DMS53 (cell line): Measurements from ENCODE around the gene CALHM4.

Experiments used
- DNase-seq: peaks from one replicate; lab custom pipeline; 2025; lab: John Stamatoyannopoulos, UW

Gene CALHM4, protein sequence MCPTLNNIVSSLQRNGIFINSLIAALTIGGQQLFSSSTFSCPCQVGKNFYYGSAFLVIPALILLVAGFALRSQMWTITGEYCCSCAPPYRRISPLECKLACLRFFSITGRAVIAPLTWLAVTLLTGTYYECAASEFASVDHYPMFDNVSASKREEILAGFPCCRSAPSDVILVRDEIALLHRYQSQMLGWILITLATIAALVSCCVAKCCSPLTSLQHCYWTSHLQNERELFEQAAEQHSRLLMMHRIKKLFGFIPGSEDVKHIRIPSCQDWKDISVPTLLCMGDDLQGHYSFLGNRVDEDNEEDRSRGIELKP

DNA sequence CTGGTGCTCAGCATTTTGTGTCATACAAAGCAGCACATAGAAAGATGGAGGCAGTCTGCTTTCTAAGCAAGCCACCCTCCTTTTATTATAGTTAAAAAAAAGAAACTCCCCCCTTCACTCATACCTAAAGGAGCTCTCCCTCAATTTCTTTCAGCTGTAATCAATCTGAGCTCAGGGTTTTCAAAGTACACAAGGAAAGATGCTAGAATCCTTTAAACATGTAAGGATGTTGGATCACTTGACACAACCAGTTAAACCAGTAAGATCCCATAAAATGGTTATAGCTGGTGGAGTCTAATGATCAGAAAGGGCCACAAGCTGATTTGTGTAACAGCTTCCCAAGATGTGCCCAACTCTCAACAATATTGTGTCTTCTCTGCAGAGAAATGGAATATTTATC is at the start of gene CALHM4:
Gene CALHM4, plus strand, starts transcription at position 301 of the 400 bp plus-strand sequence. Its CDS starts 43 bp downstream, at position 344.
- DNase-seq: peak; percentile 3

DNA sequence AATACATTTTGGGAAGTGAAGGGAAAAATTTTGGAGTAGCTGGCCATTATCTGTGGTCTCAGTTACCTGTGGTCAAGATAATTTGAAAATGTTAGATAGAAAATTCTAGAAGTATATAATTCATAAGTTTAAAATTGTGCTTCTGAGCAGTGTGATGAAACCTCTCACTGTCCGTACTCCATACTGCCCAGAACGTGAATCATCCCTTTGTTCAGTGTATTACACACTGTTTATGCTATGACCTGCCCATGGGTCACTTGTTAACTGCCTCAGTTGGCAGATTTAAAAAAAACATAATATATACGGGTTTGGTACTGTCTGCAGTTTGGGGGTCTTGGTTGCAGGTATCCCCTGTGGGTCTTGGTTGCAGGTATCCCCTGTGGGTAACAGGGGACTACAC is 46.2 kb upstream of the CALHM4 start:
- no peak for DNase-seq

DNA sequence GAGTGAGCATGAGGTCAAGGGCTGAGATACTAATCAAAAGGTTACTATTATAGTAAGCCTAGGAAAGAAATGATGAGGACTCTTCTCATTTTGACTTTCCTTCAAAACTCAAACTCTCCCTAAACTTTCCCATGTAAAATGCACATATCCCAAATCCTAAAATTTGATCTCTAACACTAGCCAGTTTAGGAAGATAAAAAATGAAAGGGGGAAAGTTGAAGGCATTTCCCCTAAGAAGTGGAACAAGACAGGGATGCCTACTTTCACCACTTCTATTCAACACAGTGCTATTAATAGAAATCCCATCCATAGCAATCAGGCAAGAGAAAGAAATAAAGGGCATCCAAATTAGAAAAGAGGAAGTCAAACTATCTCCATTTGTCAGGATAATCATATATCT is 45.0 kb upstream of the CALHM4 start:
- no peak for DNase-seq

DNA sequence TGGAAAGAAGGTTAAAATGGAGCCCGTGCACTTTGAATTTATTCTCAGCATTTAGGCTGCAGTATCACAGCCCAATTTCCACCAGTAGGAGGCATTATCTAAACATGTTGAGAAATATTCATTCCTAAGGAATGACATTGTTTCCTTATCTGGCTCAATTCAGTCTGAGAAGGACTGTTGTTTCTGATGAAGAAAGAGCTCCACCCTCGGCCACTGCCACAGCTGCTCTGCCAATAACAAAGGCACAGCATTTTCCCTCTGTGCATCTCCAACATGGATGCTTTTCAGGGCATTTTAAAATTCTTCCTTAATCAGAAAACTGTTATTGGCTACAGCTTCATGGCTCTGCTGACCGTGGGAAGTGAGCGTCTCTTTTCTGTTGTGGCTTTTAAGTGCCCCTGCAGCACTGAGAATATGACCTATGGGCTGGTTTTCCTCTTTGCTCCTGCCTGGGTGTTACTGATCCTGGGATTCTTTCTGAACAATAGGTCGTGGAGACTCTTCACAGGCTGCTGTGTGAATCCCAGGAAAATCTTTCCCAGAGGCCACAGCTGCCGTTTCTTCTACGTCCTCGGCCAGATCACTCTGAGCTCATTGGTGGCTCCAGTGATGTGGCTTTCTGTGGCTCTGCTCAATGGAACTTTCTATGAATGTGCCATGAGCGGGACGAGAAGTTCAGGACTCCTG is 42.0 kb upstream of the CALHM4 start, which contains the start of gene CALHM5:
Gene CALHM5, plus strand, starts transcription at position 216 of the 687 bp plus-strand sequence. Its CDS starts 58 bp downstream, at position 274.
- DNase-seq: peak; percentile 20

DNA sequence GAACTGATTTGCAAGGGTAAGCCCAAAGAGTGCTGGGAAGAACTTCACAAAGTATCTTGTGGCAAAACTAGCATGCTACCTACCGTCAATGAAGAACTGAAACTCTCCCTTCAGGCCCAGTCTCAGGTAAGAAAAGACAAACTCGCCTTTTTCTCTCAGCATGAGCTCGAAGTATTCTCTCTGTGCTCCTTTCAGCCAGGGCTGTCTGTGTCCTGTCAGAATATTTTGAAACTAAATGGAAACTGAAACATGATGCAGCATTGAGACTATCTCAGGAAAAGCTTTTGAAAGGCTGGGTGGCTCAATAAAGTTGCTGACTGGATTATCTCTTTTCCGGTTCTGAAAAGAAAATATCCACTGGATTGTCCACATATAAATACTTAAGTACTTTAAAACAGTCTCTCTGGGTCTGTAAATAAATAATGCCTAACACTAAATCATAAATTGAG is 41.4 kb upstream of the CALHM4 start:
- no peak for DNase-seq

DNA sequence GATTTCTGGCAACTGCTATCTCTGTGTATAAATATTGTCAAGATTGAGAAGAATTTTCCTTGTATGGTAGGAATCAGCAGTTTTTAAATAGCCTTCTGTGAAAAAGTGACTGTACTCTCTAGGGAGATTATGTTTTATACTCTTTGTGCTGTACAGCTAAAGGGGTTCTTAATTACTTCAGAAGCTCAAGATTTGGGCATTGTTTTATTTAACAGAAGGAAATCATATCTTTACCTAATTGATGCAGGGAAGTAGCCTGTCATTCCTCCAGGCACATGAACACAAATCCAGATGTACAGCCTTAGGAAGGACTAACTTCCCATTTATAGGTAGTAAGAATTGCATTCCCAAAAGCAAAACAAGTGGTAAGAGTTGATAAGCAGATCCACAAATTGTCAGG is 40.8 kb upstream of the CALHM4 start:
- no peak for DNase-seq

DNA sequence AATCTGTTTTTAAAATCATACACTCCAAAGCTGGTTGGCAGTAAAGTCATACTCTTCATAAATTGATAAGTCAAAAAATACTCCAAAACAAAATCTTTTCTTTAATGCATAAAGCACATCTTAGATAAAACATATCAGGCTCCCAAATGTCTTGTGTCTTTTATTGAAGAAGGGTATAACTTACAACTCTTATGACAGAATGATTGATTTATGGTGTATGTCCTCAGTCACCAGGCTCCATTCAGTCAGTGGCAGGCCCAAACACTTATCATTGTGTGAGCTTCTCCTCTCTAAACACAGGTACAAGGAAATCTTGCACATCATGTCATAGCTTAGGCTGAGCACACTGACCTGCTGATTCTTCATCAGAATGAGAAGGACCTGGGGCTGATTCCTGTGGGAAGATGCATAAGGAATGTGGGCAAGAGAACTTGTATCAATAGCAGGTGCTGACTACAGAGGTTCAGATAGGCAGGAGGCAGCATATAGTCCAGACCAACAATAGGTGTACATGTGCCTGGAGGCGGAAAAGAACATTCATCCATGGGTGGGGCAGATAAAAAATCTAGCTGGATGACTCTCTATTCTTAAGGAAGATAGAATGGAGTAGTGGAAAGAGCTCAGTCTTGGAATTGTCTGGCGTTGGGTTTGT is 40.2 kb upstream of the CALHM4 start:
- peak; percentile 45 for DNase-seq

DNA sequence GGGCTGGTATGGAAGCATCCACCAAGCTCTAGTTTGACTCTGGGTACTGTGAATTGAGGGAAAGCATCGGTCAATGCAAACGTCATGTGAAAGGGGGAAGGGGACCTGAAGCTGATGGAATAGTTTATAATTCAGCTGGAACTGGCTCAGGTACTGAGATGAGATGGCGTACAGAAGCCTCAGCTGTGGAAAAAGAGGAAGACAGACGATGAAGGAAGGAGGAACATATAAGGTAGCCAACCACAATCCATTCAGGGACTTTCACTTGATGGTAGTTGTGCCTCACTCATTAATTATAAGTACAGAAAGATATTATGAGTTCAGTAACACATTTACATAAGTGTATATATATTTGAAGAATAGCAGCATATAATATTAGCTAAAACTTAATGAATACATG is 39.4 kb upstream of the CALHM4 start:
- no peak for DNase-seq

DNA sequence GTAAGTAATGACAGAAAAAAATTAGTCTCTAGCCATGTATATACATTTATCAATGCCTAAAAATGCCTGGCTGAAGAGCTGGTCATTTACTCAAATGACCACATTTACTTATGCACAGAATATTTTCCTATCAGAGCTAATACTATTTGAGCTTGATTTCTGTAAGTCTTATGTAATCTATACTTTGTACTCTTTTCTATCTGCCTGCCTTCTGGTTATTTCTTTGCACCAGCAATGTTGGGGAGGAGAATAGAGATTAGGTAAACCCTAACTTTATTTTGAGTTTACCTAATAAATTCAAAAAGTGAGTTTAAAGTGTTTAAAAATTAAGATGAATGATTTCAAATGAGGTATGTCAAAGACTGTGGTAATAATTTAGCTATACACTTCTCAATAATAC is 38.4 kb upstream of the CALHM4 start:
- no peak for DNase-seq

DNA sequence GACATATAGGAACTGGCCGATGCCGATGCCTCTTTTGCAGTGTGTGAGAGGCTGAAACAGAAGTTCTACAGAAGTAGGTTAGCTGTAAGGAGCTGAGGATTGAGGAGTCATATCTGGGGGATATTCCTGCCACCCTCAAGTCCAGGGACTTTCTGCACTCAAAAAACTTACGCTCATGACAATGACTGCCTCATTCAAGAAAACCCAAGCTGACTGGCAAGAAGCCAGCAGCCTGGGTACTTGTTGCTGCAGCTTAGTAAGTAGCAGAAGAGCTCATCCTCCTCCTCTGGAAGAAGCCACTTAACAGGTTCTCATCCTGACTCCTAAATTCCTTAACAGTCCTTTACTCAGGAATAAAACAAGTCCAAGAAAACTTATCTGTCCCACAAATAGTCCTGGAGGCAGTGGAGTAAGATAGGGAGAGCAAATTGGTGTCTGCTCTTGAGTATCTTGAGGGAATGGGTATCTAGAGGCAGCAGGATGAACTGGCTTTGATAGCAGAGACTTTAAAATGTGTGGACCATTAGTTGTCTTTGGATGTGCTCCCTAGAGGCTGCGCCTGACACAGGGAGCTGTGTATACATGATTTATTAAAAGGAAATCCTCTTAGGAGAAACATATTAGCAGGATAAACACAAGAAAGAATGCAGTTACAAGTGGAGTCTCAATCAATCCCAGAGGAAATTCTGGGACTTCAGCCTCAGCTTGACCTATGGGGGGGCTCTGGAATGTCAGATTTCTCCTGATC is 34.8 kb upstream of the CALHM4 start:
- no peak for DNase-seq

DNA sequence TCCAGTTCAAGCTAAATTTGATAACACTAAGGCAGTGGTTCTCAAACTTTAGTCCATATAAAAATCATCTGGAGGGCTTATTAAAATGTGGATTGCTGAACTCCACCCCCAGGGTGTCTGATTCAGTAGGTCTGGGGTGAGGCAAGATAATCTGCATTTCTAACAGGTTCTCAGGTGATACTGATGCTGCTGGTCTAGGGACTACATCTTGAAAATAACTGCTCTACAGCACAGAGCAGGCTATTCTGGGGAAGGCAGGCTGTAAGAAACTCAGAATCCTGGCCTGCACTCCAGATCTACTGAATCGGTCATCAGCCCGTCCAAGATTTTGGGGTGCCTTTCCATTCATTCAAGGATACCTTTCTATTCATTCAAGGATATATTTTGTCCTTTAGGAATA is 30.7 kb upstream of the CALHM4 start:
- no peak for DNase-seq

DNA sequence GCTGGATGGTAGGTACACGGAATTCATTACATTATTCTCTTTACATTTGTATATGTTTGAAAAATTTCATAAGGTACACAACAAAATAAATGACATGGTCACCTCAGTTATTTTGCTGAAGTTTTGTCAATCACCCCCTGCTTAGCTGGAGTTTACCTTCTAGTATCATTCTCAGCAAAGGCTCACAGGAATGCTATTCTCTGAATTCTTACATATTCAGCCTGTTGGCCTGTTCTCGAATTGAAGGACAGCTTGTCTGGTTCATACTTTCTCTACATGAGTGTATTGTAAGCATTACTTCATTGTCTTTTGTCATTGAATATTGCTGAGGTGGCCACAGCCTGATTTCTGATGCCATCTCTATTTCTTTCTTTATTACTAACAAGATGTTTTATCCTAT is 29.3 kb upstream of the CALHM4 start:
- DNase-seq: no peak

DNA sequence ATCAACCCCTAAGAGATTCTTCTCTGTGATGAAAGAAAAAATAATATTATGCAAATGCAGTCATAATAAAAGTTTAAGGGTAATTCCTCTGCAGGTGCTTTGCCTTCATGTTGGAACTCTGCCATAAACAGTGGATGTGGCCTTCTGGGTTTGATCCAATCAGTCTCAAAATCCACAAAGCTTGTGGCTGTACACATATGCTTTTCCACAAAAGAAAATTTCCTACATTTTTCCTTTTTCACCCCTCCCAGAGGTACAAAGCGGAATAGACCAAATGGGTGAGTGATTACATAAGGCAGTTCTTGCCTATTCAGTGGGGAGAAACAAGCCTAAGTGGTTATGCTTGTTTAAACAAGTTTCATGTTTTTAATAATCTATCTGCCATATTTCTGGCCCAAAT is 25.4 kb upstream of the CALHM4 start:
- no peak for DNase-seq

DNA sequence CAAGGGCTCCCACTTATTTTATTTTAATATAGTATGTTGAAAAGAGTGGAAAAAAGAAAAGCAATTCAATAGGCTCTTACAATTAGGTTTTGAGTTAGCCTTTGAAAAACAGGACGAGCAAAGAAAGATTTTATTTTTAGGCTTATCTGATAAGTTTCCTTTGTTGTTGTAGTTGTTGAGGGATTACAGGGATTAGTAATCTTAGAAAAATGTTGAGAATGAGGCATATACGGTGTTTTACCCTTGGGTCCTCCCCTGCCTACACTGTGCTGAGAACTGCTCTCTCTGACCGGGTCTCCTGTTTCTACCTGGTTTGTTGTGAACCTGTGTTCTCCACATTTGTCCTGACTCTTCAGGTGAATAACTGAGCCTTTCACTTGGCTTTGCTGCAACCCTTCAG is 24.8 kb upstream of the CALHM4 start:
- no peak for DNase-seq

DNA sequence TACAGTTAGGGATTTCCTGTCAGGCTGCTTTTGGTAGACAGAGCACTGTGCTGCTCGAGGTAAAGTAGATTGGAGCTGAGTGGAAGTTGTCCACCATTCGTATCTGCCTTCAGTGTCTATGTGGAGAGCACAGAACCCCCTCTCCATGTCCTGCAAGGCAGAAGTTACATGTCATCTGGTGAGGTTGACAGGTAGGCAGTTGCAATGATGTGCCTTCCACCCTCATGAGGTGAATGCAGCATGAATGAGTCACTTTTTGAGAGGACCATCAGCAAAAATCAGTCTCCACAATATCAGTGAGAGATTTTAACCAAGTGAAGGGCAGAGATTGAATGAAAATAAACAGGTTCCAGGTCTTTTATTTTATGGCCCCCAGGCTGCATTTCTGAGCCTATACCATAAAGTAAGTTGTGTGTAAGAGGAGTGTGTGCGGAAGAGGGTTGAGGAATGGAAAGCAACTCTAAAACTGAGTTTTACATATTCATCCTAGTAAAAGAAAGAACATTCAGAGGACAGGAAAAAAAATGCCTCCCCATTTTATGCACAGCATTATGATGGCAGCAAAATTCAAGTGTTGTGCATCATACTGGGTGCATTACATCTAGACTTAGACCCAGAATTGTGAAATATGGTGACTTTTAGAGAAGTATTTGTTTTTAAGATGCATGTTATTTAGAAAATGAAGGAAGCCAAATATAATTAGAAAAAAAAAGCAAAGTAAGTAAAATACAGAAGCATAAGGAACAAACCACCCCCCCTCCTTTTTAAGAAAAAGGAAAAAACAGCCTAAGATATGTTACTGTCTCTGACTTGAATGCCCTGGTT is 23.9 kb upstream of the CALHM4 start:
- DNase-seq: peak; percentile 30

DNA sequence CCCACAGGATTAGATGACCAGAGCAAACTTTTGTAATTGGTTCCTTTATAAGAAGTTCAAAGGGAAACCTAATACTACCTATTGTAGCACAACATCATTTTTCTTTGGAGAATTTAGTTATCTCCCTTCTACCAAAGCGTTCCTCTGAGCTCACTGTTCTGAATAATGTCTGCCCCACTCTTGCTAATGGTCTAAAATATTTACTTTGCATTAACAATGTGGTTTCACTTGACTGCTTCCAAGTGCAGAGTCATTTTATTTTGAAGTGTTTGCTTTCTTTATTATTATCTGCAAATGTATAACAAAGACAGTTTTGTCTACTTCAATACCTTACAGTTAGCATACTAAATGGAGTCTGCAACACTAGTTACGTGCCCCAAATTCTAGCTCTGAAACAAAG is 23.1 kb upstream of the CALHM4 start:
- peak; percentile 78 for DNase-seq

DNA sequence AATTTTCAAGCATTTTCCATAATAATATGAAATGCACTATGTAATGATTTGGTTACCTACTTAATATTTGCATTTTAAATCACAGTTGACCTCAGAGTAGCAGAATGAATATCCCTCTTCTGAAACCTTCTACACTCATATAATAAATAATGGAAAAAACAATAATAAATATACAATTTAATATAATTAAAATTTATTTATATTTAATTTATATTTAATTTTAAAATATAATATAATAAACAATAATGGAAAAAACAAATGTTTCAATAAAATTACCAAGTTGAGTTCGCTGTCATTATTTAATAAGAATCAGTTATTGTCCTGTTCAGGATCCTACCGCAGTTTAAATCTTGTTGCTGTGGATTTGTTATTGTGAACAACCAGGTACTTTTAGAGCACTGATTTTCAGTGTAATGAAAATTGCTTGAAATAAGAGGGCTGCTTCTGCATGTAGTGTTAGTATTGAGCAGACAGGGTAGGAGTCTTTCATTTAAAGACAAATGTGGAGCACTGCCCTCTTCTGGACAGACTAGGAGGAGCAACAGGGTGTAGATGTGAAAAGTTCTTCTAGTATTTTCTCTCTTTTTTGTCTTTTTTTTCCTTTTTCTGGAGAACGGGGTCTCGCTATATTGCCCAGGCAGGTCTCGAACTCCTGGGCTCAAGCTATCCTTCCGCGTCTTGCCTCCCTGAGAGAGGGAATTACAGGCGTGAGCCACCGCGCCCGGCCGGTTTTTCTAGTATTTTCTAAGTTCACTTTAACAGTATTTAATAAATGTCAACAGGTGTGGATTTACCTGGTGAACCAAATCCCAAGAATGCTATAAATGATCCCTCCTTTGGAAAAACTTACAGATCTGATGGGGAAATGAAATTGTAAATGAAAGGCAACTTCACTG is 21.6 kb upstream of the CALHM4 start:
- peak; percentile 76 for DNase-seq

DNA sequence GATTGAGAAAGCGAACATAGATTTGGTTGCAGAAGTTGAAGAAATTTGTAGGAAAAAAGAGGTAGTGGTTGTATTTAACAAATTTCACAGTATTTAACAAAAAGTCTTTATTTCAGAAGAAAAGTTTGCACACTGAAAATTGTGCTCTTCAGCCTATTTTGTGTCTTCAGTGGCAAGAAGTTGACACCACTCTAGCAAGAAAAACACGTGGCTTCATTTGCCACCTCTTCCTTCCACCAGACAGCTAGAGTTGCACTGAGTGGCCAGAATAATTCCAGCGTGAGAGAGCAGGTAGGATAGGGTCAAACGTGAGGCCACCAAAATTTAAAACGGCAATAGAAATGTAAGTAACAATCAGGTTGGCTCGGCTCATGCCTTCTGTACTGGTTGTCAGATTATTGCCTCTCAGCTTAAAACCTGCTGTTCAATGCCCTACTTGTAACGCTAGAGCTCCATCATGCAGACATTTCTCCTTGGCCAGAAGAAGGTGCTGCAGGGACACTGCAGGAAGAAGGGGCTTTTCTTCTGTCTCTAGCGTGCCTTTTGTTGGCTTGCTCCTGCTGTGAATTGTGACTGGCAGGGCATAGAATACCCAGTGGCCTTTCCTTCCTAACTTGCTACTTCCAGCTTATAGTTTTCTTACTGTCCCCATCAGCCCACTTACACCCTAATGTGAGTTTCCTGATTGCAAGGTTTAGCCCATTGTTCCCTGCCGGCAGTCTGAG is 20.2 kb upstream of the CALHM4 start:
- DNase-seq: no peak

DNA sequence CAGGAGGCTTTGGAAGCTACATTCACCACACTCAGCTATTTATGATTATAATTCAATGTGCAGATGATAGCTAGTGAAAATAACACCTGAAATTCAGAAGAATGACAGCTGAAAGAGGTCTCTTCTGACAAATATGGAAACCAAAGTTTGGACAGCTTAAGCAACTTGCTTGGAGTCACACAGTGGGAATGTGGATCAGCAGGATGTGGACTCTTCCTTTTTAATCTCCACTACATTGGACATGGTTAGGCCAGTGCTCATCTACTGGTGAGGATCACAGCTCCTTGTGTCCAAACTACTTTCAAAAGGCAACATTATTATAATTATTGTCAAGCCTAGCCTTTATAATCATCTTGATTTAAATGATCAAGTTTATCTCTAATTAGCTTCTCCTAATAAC is 18.4 kb upstream of the CALHM4 start:
- DNase-seq: no peak

DNA sequence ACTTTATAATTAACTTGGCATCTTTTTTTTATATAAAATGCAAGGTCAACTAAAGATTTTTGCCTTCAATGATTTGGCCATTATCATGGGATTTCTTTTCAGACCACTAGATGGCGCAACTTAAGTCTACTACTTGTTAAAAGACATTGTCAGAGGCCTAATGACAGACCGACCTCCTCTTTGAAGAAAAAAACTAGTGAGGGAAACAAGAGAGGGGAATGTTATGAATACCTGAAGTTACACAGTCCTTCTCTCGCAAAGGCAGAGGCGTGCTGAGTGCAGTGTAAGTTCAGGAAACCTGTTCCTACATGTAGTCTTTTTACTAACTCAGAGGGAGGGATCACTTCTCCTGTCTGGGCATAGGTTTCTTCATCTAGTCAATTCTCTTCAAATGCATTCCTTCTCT is 17.3 kb upstream of the CALHM4 start:
- DNase-seq: peak; percentile 75
